NT2/D1 (cell line): ENCODE data around the gene KLHL29.
"Not testable (repeated sequence)": the region's sequence is repeated elsewhere in the genome, so short reads cannot be mapped to it uniquely, and the experiment has no call there.

Experiments used
- DNase-seq: peaks from one replicate; pipeline ENCODE4 v3.0.0-alpha.2; 2011; ENCODE audit warnings: low read depth, low spot score
- H3K27me3 ChIP-seq: 2 replicates; pipeline ENCODE4 v1.6.0; 2011; ENCODE audit warnings: mild to moderate bottlenecking; ENCODE audit not compliant: insufficient read length, insufficient read depth
- H3K36me3 ChIP-seq: 2 replicates; pipeline ENCODE4 v1.6.1; 2011; ENCODE audit warnings: mild to moderate bottlenecking, low read length, mixed read lengths; ENCODE audit not compliant: insufficient read depth, insufficient read length
- H3K4me1 ChIP-seq: 2 replicates; pipeline ENCODE4 v1.5.1; 2011; ENCODE audit not compliant: insufficient read depth, insufficient read length
- H3K4me3 ChIP-seq: 2 replicates; pipeline ENCODE4 v1.5.1; 2011; ENCODE audit warnings: low read depth; ENCODE audit not compliant: insufficient read length
- H3K9ac ChIP-seq: 2 replicates; pipeline ENCODE4 v1.6.0; 2011; ENCODE audit warnings: low read depth; ENCODE audit not compliant: insufficient read length
- H3K9me3 ChIP-seq: 2 replicates; pipeline ENCODE4 v1.5.1; 2011; ENCODE audit warnings: mild to moderate bottlenecking, low read length; ENCODE audit not compliant: insufficient read depth
- SUZ12 ChIP-seq: IDR thresholded peaks from 2 replicates; pipeline ENCODE4 v1.6.1; 2011; ENCODE audit not compliant: insufficient read length, insufficient read depth; ENCODE audit errors: extremely low read depth
- YY1 ChIP-seq: IDR thresholded peaks from 2 replicates; pipeline ENCODE4 v1.6.1; 2011; ENCODE audit not compliant: insufficient read length, insufficient read depth
- ZNF274 ChIP-seq: IDR thresholded peaks from 2 replicates; pipeline ENCODE4 v1.6.1; 2011; ENCODE audit warnings: mild to moderate bottlenecking, low read depth, low read length

Gene KLHL29

GRCh38 chr2:23387845-23388244, 2.9 kb downstream of the KLHL29 start:
- no peaks in the 10 kb centered on the region for H3K9me3 ChIP-seq
- H3K4me1 ChIP-seq: peaks cover 7% of the 10 kb centered on the region
- DNase-seq: no peak
- no peak overlapping the region for H3K4me3 ChIP-seq
- no peak overlapping the region for H3K9ac ChIP-seq
- TF ChIP-seq SUZ12 (no peak), YY1 (no peak)
- H3K27me3 ChIP-seq: peaks cover 47% of the 10 kb centered on the region
- H3K36me3 ChIP-seq: no peaks in the 10 kb centered on the region

GRCh38 chr2:23388294-23388693, 3.3 kb downstream of the KLHL29 start:
- Histone ChIP-seq H3K36me3 (no peaks in the 10 kb centered on the region), H3K4me1 (peaks cover 7% of the 10 kb centered on the region), H3K27me3 (peaks cover 42% of the 10 kb centered on the region), H3K9me3 (no peaks in the 10 kb centered on the region), H3K4me3 (no peak overlapping the region), H3K9ac (no peak overlapping the region)
- TF ChIP-seq YY1: no peak
- no peak for TF ChIP-seq SUZ12
- TF ChIP-seq ZNF274: no peak
- no peak for DNase-seq

- Histone ChIP-seq H3K9ac (no peak overlapping the region), H3K36me3 (no peaks in the 10 kb centered on the region), H3K9me3 (no peaks in the 10 kb centered on the region), H3K4me3 (no peak overlapping the region), H3K4me1 (peaks cover 5% of the 10 kb centered on the region), H3K27me3 (peaks cover 37% of the 10 kb centered on the region)
- TF ChIP-seq SUZ12: no peak
- TF ChIP-seq YY1: no peak
- TF ChIP-seq ZNF274: no peak
- no peak for DNase-seq
Observed at GRCh38 chr2:23388756-23389514, 4.0 kb downstream of the KLHL29 start.

- H3K27me3 ChIP-seq: peaks cover 29% of the 10 kb centered on the region
- TF ChIP-seq ZNF274: no peak
- no peak for TF ChIP-seq YY1
- no peak for TF ChIP-seq SUZ12
- H3K4me1 ChIP-seq: no peaks in the 10 kb centered on the region
- H3K9ac ChIP-seq: no peak overlapping the region
- no peaks in the 10 kb centered on the region for H3K9me3 ChIP-seq
- no peak for DNase-seq
- no peaks in the 10 kb centered on the region for H3K36me3 ChIP-seq
- no peak overlapping the region for H3K4me3 ChIP-seq
Observed at GRCh38 chr2:23390152-23390551, 5.2 kb downstream of the KLHL29 start.

- peaks cover 24% of the 10 kb centered on the region for H3K27me3 ChIP-seq
- not testable (repeated sequence) for DNase-seq, H3K9me3 ChIP-seq, H3K36me3 ChIP-seq, H3K4me3 ChIP-seq, H3K9ac ChIP-seq, H3K4me1 ChIP-seq
Observed at GRCh38 chr2:23391237-23391736, 6.3 kb downstream of the KLHL29 start.

- Histone ChIP-seq H3K4me3 (no peak overlapping the region), H3K4me1 (no peaks in the 10 kb centered on the region), H3K9ac (no peak overlapping the region), H3K27me3 (no peaks in the 10 kb centered on the region), H3K9me3 (no peaks in the 10 kb centered on the region), H3K36me3 (no peaks in the 10 kb centered on the region)
- DNase-seq: no peak
- TF ChIP-seq SUZ12 (no peak), YY1 (no peak), ZNF274 (no peak)
Observed at GRCh38 chr2:23393722-23394121, 8.7 kb downstream of the KLHL29 start.

- DNase-seq: no peak
- no peak for TF ChIP-seq SUZ12
- TF ChIP-seq ZNF274: no peak
- no peak for TF ChIP-seq YY1
- H3K4me1 ChIP-seq: no peaks in the 10 kb centered on the region
- H3K36me3 ChIP-seq: no peaks in the 10 kb centered on the region
- H3K9me3 ChIP-seq: no peaks in the 10 kb centered on the region
- H3K27me3 ChIP-seq: no peaks in the 10 kb centered on the region
- H3K4me3 ChIP-seq: no peak overlapping the region
- H3K9ac ChIP-seq: no peak overlapping the region
Observed at GRCh38 chr2:23394700-23395099, 9.7 kb downstream of the KLHL29 start.

- no peak for DNase-seq
- no peak overlapping the region for H3K4me3 ChIP-seq
Observed at GRCh38 chr2:23397478-23397877, 12.5 kb downstream of the KLHL29 start.

More at GRCh38 chr2:23397478-23397877, 12.5 kb downstream of the KLHL29 start:
- H3K27me3 ChIP-seq: no peaks in the 10 kb centered on the region
- H3K36me3 ChIP-seq: no peaks in the 10 kb centered on the region
- H3K9ac ChIP-seq: no peak overlapping the region
- H3K4me1 ChIP-seq: no peaks in the 10 kb centered on the region
- no peaks in the 10 kb centered on the region for H3K9me3 ChIP-seq
- TF ChIP-seq YY1 (no peak), SUZ12 (no peak), ZNF274 (no peak)
